Breast epithelium (tissue), 4 donors: Measurements from ENCODE around the gene COMT. TPM values are rescaled to one million over a fixed set of nuclear protein-coding genes. Genes with fewer than 3 reads are reported as not detected.

Source experiments
- DNase-seq, 2 donors: peaks; one replicate each; pipeline ENCODE4 v3.0.0-alpha.2; 2019; ENCODE audit warnings: low spot score in 2 of 2
- H3K27ac ChIP-seq, 2 donors: fragments of 200-600 bp; sonication (generic) in 1 of 2; one replicate each; pipeline ENCODE4 v1.5.1; 2016 to 2019; ENCODE audit warnings: mild to moderate bottlenecking in 1 of 2
- H3K27me3 ChIP-seq, 2 donors: fragments of 200-600 bp; sonication (generic) in 1 of 2; one replicate each; pipeline versions ENCODE4 v1.5.1 to v1.6.0; 2017 to 2019; ENCODE audit warnings: control low read depth in 1 of 2, mild to moderate bottlenecking in 1 of 2
- H3K36me3 ChIP-seq: fragments of 200-600 bp; one replicate; pipeline ENCODE4 v1.5.1; 2019
- H3K4me1 ChIP-seq, 2 donors: fragments of 200-600 bp; sonication (generic); one replicate each; pipeline ENCODE4 v1.5.1; 2016 to 2019; ENCODE audit warnings: control low read depth in 1 of 2
- H3K4me3 ChIP-seq, 3 donors: fragments of 200-600 bp; sonication (generic); 1 replicate in 2 of 3; 2 replicates in 1 of 3; pipeline ENCODE4 v1.5.1; 2016 to 2019; ENCODE audit warnings: mild to moderate bottlenecking in 3 of 3, moderate library complexity in 2 of 3
- H3K9me3 ChIP-seq, 2 donors: fragments of 200-600 bp; sonication (generic) in 1 of 2; one replicate each; pipeline ENCODE4 v1.5.1; 2016 to 2019; ENCODE audit warnings: control low read depth in 1 of 2
- CTCF ChIP-seq, 3 donors: fragments of 450-650 bp; IDR thresholded peaks; one replicate each; pipeline ENCODE4 v1.5.1; 2016 to 2017; ENCODE audit warnings: antibody characterized with exemption in 3 of 3, mild to moderate bottlenecking in 3 of 3, moderate library complexity in 3 of 3
- POLR2A ChIP-seq: fragments of 450-650 bp; IDR thresholded peaks from one replicate; pipeline ENCODE4 v1.6.1; 2016; ENCODE audit warnings: antibody characterized with exemption, mild to moderate bottlenecking, moderate library complexity
- POLR2AphosphoS5 ChIP-seq, 3 donors: sonication (generic); formaldehyde crosslinking; IDR thresholded peaks; one replicate each; pipeline ENCODE4 v1.6.1; 2017; ENCODE audit warnings: antibody characterized with exemption in 3 of 3
- intact Hi-C: fragments of 100-400 bp; cut with DNase I; formaldehyde crosslinking; loops from one replicate; pipeline ENCODE4 v1.15.1; 2023; ENCODE audit warnings: low total_unique reads
- total RNA-seq, 3 donors: library from RNA; depleted of rRNA; stranded (reverse); fragments of >200 nt; gene quantifications; one replicate each; pipeline ENCODE4 v1.1.0, GENCODE V29; 2016

The COMT gene
- total RNA-seq, 3 donors from 2014 or later, result 136 to 198 (median 196) TPM

- TF ChIP-seq POLR2A, result no peak
- TF ChIP-seq POLR2AphosphoS5 (IDR thresholded peaks at IDR 0.05), result no peak
- no peak for TF ChIP-seq CTCF (IDR thresholded peaks at IDR 0.05)
- Histone ChIP-seq H3K9me3 (no peaks in the 10 kb centered on the region), H3K4me1 (peaks cover 9 to 33% of the 10 kb centered on the region in 2 donors), H3K27me3 (no peaks in the 10 kb centered on the region), H3K4me3 (peak overlapping the region in 2 of 3 donors; percentile 45 to 51), H3K27ac (peak overlapping the region; percentile 77 to 79), H3K36me3 (no peaks in the 10 kb centered on the region)
- DNase-seq, result no peak
- intact Hi-C loops, result no loop called here
Measured at GRCh38 chr22:19959587-19960490, 18.3 kb downstream of the COMT start.

GRCh38 chr22:19960491-19961200 is 19.1 kb downstream of the COMT start:
- no peaks in the 10 kb centered on the region for H3K27me3 ChIP-seq
- intact Hi-C loops, result no loop called here
- no peak for TF ChIP-seq POLR2AphosphoS5 (IDR thresholded peaks at IDR 0.05)
- TF ChIP-seq CTCF (IDR thresholded peaks at IDR 0.05), result no peak
- no peak for TF ChIP-seq POLR2A
- peaks cover 9 to 33% of the 10 kb centered on the region in 2 donors for H3K4me1 ChIP-seq
- H3K36me3 ChIP-seq, result no peaks in the 10 kb centered on the region
- DNase-seq, result no peak
- H3K9me3 ChIP-seq, result no peaks in the 10 kb centered on the region
- H3K4me3 ChIP-seq, result no peak overlapping the region
- peak overlapping the region; percentile 77 to 97 for H3K27ac ChIP-seq

- Histone ChIP-seq H3K9me3 (no peaks in the 10 kb centered on the region), H3K27me3 (no peaks in the 10 kb centered on the region), H3K27ac (peak overlapping the region; percentile 72 to 97), H3K4me3 (no peak overlapping the region), H3K4me1 (peaks cover 9 to 33% of the 10 kb centered on the region in 2 donors), H3K36me3 (no peaks in the 10 kb centered on the region)
- DNase-seq, result no peak
- intact Hi-C loops, result no loop called here
- no peak for TF ChIP-seq POLR2A
- no peak for TF ChIP-seq POLR2AphosphoS5 (IDR thresholded peaks at IDR 0.05)
- no peak for TF ChIP-seq CTCF (IDR thresholded peaks at IDR 0.05)
Measured at GRCh38 chr22:19961201-19961580, 19.6 kb downstream of the COMT start.

- Histone ChIP-seq H3K9me3 (no peaks in the 10 kb centered on the region), H3K27ac (peak overlapping the region; percentile 72 to 97), H3K36me3 (no peaks in the 10 kb centered on the region), H3K4me1 (peaks cover 9 to 33% of the 10 kb centered on the region in 2 donors), H3K4me3 (no peak overlapping the region), H3K27me3 (no peaks in the 10 kb centered on the region)
- intact Hi-C loops, result no loop called here
- DNase-seq, result no peak
- TF ChIP-seq POLR2A, result no peak
Measured at GRCh38 chr22:19961868-19962245, 20.3 kb downstream of the COMT start.

GRCh38 chr22:19962246-19962908 is 20.8 kb downstream of the COMT start:
- Histone ChIP-seq H3K9me3 (no peaks in the 10 kb centered on the region), H3K4me3 (peak overlapping the region in 2 of 3 donors; percentile 40 to 60), H3K36me3 (no peaks in the 10 kb centered on the region), H3K27ac (peak overlapping the region; percentile 72 to 97), H3K27me3 (no peaks in the 10 kb centered on the region), H3K4me1 (peaks cover 9 to 33% of the 10 kb centered on the region in 2 donors)
- DNase-seq, result peak; percentile 78 to 82
- TF ChIP-seq POLR2A (no peak), CTCF (IDR thresholded peaks at IDR 0.05) (peak in 2 of 3 donors; percentile 40 to 53)
- intact Hi-C loops, result no loop called here
